Fibroblast of lung (primary cell): ENCODE results near the gene SORCS2.

ENCODE experiments used
- EZH2 ChIP-seq: IDR thresholded peaks from 2 replicates; pipeline ENCODE4 v1.5.1; 2012; ENCODE audit warnings: low read length, control low read depth, mild to moderate bottlenecking; ENCODE audit errors: missing control alignments
- TF ChIP-seq, protein P1 (sequence below), 2 donors: IDR thresholded peaks in 1 of 2; conservative IDR thresholded peaks in 1 of 2; 1 replicate in 1 of 2; 2 replicates in 1 of 2; pipeline ENCODE4 v1.5.1; 2011 to 2012; ENCODE audit warnings: low read length in 2 of 2, control low read depth in 1 of 2, inconsistent platforms in 1 of 2, low read depth in 1 of 2, mild to moderate bottlenecking in 1 of 2

DNA sequence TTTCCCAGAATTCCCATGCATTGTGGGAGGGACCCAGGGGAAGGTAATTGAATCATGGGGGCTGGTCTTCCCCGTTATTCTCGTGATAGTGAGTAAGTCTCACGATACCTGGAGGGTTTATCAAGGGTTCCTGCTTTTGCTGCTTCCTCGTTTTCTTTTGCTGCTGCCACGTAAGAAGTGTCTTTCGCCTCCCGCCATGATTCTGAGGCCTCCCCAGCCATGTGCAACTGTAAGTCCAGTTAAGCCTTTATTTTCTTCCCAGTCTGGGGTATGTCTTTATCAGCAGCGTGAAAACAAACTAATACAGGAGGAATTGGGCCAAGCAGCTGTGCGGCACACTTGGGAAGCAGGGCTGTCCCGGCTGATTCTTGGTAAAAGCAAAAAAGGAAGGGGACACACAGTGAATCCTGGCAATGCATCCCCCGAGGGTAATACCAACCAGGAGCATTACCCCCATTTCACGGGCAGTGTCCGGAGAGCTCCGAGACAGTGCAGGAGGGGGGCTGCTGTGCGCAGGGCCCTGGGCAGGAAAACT is 561.7 kb downstream of the SORCS2 start:
- TF ChIP-seq EZH2: no peak
- TF ChIP-seq, protein P1, sequence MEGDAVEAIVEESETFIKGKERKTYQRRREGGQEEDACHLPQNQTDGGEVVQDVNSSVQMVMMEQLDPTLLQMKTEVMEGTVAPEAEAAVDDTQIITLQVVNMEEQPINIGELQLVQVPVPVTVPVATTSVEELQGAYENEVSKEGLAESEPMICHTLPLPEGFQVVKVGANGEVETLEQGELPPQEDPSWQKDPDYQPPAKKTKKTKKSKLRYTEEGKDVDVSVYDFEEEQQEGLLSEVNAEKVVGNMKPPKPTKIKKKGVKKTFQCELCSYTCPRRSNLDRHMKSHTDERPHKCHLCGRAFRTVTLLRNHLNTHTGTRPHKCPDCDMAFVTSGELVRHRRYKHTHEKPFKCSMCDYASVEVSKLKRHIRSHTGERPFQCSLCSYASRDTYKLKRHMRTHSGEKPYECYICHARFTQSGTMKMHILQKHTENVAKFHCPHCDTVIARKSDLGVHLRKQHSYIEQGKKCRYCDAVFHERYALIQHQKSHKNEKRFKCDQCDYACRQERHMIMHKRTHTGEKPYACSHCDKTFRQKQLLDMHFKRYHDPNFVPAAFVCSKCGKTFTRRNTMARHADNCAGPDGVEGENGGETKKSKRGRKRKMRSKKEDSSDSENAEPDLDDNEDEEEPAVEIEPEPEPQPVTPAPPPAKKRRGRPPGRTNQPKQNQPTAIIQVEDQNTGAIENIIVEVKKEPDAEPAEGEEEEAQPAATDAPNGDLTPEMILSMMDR (conservative IDR thresholded peaks at IDR 0.05 in 1 of 2, IDR thresholded peaks at IDR 0.05 in 1 of 2; ENCODE audit: low read depth in 1 of 2, low read length in 2 of 2): no peak
